Measurements from ENCODE around the gene C16orf96. TPM values are rescaled to one million over a fixed set of nuclear protein-coding genes. Genes with fewer than 3 reads are reported as not detected.

Gene C16orf96
- total and polyA plus RNA-seq, 2 of the 13 experiments (the other 11 are each of a cell fraction or from before 2014, with no cell fraction given): 0.03 TPM; not detected in 1

DNA sequence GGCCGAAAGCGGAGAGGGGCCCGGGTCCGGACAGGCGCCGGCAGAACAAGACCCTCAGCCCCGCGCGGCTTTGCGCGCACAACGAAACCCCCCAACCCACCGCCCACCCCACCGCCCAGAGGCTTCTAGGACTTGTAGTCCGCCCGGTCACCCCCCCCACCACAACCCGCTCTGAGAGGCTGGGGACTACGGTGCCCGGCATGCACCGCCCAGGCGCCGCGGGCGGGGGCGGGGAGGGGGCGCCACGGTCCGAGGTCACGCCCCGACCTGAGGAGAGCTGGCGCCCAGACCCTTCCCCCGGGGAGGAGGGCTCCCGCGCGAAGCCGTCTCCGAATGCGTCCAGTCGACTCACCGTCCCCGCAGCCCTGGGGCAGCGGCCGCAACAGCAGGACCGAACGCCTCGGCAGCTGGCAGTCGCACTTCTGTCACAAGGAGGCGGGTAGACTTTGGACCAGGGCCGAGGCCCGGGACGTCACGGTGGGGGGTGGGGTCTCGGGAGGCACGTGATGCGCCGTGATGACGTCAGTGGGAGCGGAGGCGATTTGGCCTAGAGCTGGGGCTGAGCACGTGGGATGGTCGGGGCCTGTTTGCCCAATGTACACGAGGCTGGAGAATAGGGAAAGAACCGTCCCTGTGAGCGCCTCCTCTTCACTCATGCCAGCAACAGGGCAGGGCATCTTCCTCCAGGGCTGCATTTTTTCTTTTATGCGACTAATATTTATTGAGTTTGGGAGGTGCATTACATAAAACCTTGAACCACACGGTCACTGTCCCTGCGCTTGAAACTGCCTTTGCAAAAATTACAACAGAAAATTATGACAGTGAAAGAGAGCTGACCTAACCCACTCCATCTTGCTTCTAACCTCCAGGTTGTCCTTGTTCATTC is 17.5 kb upstream of the C16orf96 start, which contains the start of gene CDIP1 (continued):
- TF ChIP-seq, protein P1, sequence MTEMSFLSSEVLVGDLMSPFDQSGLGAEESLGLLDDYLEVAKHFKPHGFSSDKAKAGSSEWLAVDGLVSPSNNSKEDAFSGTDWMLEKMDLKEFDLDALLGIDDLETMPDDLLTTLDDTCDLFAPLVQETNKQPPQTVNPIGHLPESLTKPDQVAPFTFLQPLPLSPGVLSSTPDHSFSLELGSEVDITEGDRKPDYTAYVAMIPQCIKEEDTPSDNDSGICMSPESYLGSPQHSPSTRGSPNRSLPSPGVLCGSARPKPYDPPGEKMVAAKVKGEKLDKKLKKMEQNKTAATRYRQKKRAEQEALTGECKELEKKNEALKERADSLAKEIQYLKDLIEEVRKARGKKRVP (CRISPR knock-in tag; IDR thresholded peaks at IDR 0.05): peak in 1 of 2 experiments; percentile 90; a peak in 2 of 4 replicates
- TF ChIP-seq, protein P2, sequence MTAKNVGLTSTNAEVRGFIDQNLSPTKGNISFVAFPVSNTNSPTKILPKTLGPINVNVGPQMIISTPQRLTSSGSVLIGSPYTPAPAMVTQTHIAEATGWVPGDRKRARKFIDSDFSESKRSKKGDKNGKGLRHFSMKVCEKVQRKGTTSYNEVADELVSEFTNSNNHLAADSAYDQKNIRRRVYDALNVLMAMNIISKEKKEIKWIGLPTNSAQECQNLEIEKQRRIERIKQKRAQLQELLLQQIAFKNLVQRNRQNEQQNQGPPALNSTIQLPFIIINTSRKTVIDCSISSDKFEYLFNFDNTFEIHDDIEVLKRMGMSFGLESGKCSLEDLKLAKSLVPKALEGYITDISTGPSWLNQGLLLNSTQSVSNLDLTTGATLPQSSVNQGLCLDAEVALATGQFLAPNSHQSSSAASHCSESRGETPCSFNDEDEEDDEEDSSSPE (CRISPR knock-in tag; IDR thresholded peaks at IDR 0.05): peak; percentile 98
- TF ChIP-seq ZNF354B (CRISPR knock-in tag; IDR thresholded peaks at IDR 0.05) (peak; percentile 99), HHEX (CRISPR knock-in tag; IDR thresholded peaks at IDR 0.05) (no peak; the same call in 1 of the 2 replicates), ZNF556 (CRISPR knock-in tag; IDR thresholded peaks at IDR 0.05; ENCODE audit: borderline replicate concordance) (peak; percentile 98), SAFB2 (CRISPR knock-in tag; IDR thresholded peaks at IDR 0.05; ENCODE audit: borderline replicate concordance, low read depth) (peak; percentile 98), KDM5B (CRISPR knock-in tag; IDR thresholded peaks at IDR 0.05; ENCODE audit: borderline replicate concordance) (peak; percentile 100), TEAD3 (CRISPR knock-in tag; optimal IDR thresholded peaks at IDR 0.05; ENCODE audit: borderline replicate concordance) (peak; percentile 85), JUND (CRISPR knock-in tag; IDR thresholded peaks at IDR 0.05) (peak; percentile 89), ZFP82 (CRISPR knock-in tag; IDR thresholded peaks at IDR 0.05; ENCODE audit: borderline replicate concordance) (peak; percentile 91; the same call in 1 of the 2 replicates), RBM22 (optimal IDR thresholded peaks at IDR 0.05; ENCODE audit: low read length) (no peak), ATM (IDR thresholded peaks at IDR 0.05; ENCODE audit: borderline replicate concordance) (no peak), MAFG (CRISPR knock-in tag; IDR thresholded peaks at IDR 0.05) (peak; percentile 75; the same call in 1 of the 2 replicates), IKZF1 (IDR thresholded peaks at IDR 0.05) (no peak), SOX5 (CRISPR knock-in tag; IDR thresholded peaks at IDR 0.05; ENCODE audit: borderline replicate concordance) (peak; percentile 81), TOE1 (CRISPR knock-in tag; IDR thresholded peaks at IDR 0.05) (peak; percentile 98), ZNF235 (CRISPR knock-in tag; IDR thresholded peaks at IDR 0.05; ENCODE audit: borderline replicate concordance) (peak; percentile 99), ZNF792 (CRISPR knock-in tag; IDR thresholded peaks at IDR 0.05) (peak; percentile 99), ZNF773 (CRISPR knock-in tag; IDR thresholded peaks at IDR 0.05; ENCODE audit: borderline replicate concordance) (peak; percentile 95; the same call in 1 of the 2 replicates)
- TF ChIP-seq, protein P3, sequence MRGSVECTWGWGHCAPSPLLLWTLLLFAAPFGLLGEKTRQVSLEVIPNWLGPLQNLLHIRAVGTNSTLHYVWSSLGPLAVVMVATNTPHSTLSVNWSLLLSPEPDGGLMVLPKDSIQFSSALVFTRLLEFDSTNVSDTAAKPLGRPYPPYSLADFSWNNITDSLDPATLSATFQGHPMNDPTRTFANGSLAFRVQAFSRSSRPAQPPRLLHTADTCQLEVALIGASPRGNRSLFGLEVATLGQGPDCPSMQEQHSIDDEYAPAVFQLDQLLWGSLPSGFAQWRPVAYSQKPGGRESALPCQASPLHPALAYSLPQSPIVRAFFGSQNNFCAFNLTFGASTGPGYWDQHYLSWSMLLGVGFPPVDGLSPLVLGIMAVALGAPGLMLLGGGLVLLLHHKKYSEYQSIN (CRISPR knock-in tag; IDR thresholded peaks at IDR 0.05; ENCODE audit: borderline replicate concordance): peak; percentile 96; the same call in 1 of the 2 replicates
- TF ChIP-seq, protein P4, sequence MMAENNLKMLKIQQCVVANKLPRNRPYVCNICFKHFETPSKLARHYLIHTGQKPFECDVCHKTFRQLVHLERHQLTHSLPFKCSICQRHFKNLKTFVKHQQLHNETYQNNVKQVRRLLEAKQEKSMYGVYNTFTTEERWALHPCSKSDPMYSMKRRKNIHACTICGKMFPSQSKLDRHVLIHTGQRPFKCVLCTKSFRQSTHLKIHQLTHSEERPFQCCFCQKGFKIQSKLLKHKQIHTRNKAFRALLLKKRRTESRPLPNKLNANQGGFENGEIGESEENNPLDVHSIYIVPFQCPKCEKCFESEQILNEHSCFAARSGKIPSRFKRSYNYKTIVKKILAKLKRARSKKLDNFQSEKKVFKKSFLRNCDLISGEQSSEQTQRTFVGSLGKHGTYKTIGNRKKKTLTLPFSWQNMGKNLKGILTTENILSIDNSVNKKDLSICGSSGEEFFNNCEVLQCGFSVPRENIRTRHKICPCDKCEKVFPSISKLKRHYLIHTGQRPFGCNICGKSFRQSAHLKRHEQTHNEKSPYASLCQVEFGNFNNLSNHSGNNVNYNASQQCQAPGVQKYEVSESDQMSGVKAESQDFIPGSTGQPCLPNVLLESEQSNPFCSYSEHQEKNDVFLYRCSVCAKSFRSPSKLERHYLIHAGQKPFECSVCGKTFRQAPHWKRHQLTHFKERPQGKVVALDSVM (CRISPR knock-in tag; IDR thresholded peaks at IDR 0.05): peak; percentile 88
- TF ChIP-seq, protein P5, sequence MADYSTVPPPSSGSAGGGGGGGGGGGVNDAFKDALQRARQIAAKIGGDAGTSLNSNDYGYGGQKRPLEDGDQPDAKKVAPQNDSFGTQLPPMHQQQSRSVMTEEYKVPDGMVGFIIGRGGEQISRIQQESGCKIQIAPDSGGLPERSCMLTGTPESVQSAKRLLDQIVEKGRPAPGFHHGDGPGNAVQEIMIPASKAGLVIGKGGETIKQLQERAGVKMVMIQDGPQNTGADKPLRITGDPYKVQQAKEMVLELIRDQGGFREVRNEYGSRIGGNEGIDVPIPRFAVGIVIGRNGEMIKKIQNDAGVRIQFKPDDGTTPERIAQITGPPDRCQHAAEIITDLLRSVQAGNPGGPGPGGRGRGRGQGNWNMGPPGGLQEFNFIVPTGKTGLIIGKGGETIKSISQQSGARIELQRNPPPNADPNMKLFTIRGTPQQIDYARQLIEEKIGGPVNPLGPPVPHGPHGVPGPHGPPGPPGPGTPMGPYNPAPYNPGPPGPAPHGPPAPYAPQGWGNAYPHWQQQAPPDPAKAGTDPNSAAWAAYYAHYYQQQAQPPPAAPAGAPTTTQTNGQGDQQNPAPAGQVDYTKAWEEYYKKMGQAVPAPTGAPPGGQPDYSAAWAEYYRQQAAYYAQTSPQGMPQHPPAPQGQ (CRISPR knock-in tag; IDR thresholded peaks at IDR 0.05; ENCODE audit: borderline replicate concordance): no peak

Measured in HepG2 (cell line).